HCT116 (cell line): ENCODE measurements around the gene WWTR1.

ENCODE experiments used
- CTCF ChIP-seq, 3 experiments: fragments of 200-600 bp in 1 of 3; sonication (generic) in 1 of 3; IDR thresholded peaks in 2 of 3; conservative IDR thresholded peaks in 1 of 3; 2 replicates each; pipeline ENCODE4 v1.5.1; 2012 to 2017; ENCODE audit warnings: low read depth in 2 of 3, low read length in 2 of 3, antibody characterized with exemption in 1 of 3, borderline replicate concordance in 1 of 3, control low read depth in 1 of 3, mild to moderate bottlenecking in 1 of 3, mixed read lengths in 1 of 3, mixed run types in 1 of 3, moderate library complexity in 1 of 3; ENCODE audit not compliant: insufficient read depth in 1 of 3
- FOSL1 ChIP-seq: IDR thresholded peaks from 2 replicates; pipeline ENCODE4 v1.6.1; 2012; ENCODE audit warnings: low read depth
- MAX ChIP-seq: IDR thresholded peaks from 2 replicates; pipeline ENCODE4 v1.6.1; 2012
- POLR2AphosphoS5 ChIP-seq: IDR thresholded peaks from 2 replicates; pipeline ENCODE4 v1.6.1; 2011; ENCODE audit warnings: mild to moderate bottlenecking, low read depth, low read length, moderate library complexity

- TF ChIP-seq POLR2AphosphoS5 (no peak), MAX (no peak), CTCF (IDR thresholded peaks at IDR 0.05 in 2 of 3, conservative IDR thresholded peaks at IDR 0.05 in 1 of 3; ENCODE audit: borderline replicate concordance in 1 of 3, insufficient read depth in 1 of 3, low read depth in 2 of 3, low read length in 2 of 3) (no peak), FOSL1 (peak; percentile 63)
These were observed 20.6 kb upstream of the WWTR1 start for GRCh38 chr3:149678351-149678950.
